ENCODE results near the gene NRDC.
"Not testable (repeated sequence)": the region's sequence is repeated elsewhere in the genome, so short reads cannot be mapped to it uniquely, and the experiment has no call there.

The NRDC gene

GRCh38 chr1:51850420-51851223 is 27.9 kb downstream of the NRDC start:
- Histone ChIP-seq H3K27me3 (ENCODE audit: low read depth) (no peaks in the 10 kb centered on the region), H3K36me3 (replicated peaks) (no peaks in the 10 kb centered on the region), H3K9me3 (no peaks in the 10 kb centered on the region), H3K4me1 (no peaks in the 10 kb centered on the region), H3K4me3 (no peak overlapping the region)
- DNase-seq (ENCODE audit: low spot score in 2 of 2): no peak
- in situ Hi-C loops (cut with MboI; ENCODE audit: low sequenced_read_pairs): no loop called here

GRCh38 chr1:51847294-51847920 is 31.1 kb downstream of the NRDC start:
- H3K36me3 ChIP-seq (replicated peaks): no peaks in the 10 kb centered on the region
- in situ Hi-C loops (cut with MboI; ENCODE audit: low sequenced_read_pairs): no loop called here
- DNase-seq (ENCODE audit: low spot score in 2 of 2): no peak
- H3K27me3 ChIP-seq (ENCODE audit: low read depth): no peaks in the 10 kb centered on the region
- no peak overlapping the region for H3K4me3 ChIP-seq
- H3K9me3 ChIP-seq: no peaks in the 10 kb centered on the region
- no peaks in the 10 kb centered on the region for H3K4me1 ChIP-seq

- no peak for DNase-seq (ENCODE audit: low spot score in 2 of 2)
- Histone ChIP-seq H3K4me1 (no peaks in the 10 kb centered on the region), H3K36me3 (replicated peaks) (peaks cover 12% of the 10 kb centered on the region), H3K4me3 (no peak overlapping the region), H3K27me3 (ENCODE audit: low read depth) (no peaks in the 10 kb centered on the region), H3K9me3 (no peaks in the 10 kb centered on the region)
- in situ Hi-C loops (cut with MboI; ENCODE audit: low sequenced_read_pairs): no loop called here
Observed at GRCh38 chr1:51843948-51844347, 34.6 kb downstream of the NRDC start.

- peaks cover 23% of the 10 kb centered on the region for H3K36me3 ChIP-seq (replicated peaks)
- no peaks in the 10 kb centered on the region for H3K27me3 ChIP-seq (ENCODE audit: low read depth)
- no peak overlapping the region for H3K4me3 ChIP-seq
- in situ Hi-C loops (cut with MboI; ENCODE audit: low sequenced_read_pairs): no loop called here
- no peak for DNase-seq (ENCODE audit: low spot score in 2 of 2)
- no peaks in the 10 kb centered on the region for H3K9me3 ChIP-seq
- H3K4me1 ChIP-seq: no peaks in the 10 kb centered on the region
Observed at GRCh38 chr1:51842261-51842660, 36.3 kb downstream of the NRDC start.

- Histone ChIP-seq H3K27me3 (ENCODE audit: low read depth) (no peaks in the 10 kb centered on the region), H3K4me3 (no peak overlapping the region), H3K36me3 (replicated peaks) (peaks cover 28% of the 10 kb centered on the region), H3K4me1 (no peaks in the 10 kb centered on the region), H3K9me3 (no peaks in the 10 kb centered on the region)
- in situ Hi-C loops (cut with MboI; ENCODE audit: low sequenced_read_pairs): no loop called here
- no peak for DNase-seq (ENCODE audit: low spot score in 2 of 2)
Observed at GRCh38 chr1:51840743-51841461, 37.6 kb downstream of the NRDC start.

- H3K9me3 ChIP-seq: no peaks in the 10 kb centered on the region
- H3K4me1 ChIP-seq: no peaks in the 10 kb centered on the region
- no peak for DNase-seq (ENCODE audit: low spot score in 2 of 2)
- no peaks in the 10 kb centered on the region for H3K27me3 ChIP-seq (ENCODE audit: low read depth)
- peaks cover 28% of the 10 kb centered on the region for H3K36me3 ChIP-seq (replicated peaks)
- in situ Hi-C loops (cut with MboI; ENCODE audit: low sequenced_read_pairs): no loop called here
- no peak overlapping the region for H3K4me3 ChIP-seq
Observed at GRCh38 chr1:51840182-51840581, 38.3 kb downstream of the NRDC start.

- Histone ChIP-seq H3K36me3 (replicated peaks) (peaks cover 28% of the 10 kb centered on the region), H3K27me3 (ENCODE audit: low read depth) (no peaks in the 10 kb centered on the region), H3K4me3 (no peak overlapping the region), H3K4me1 (no peaks in the 10 kb centered on the region), H3K9me3 (no peaks in the 10 kb centered on the region)
- in situ Hi-C loops (cut with MboI; ENCODE audit: low sequenced_read_pairs): no loop called here
- DNase-seq (ENCODE audit: low spot score in 2 of 2): no peak
Observed at GRCh38 chr1:51839094-51839493, 39.4 kb downstream of the NRDC start.

- Histone ChIP-seq H3K27me3 (ENCODE audit: low read depth) (no peaks in the 10 kb centered on the region), H3K9me3 (no peaks in the 10 kb centered on the region), H3K4me3 (no peak overlapping the region), H3K36me3 (replicated peaks) (peaks cover 35% of the 10 kb centered on the region), H3K4me1 (no peaks in the 10 kb centered on the region)
- in situ Hi-C loops (cut with MboI; ENCODE audit: low sequenced_read_pairs): no loop called here
- no peak for DNase-seq (ENCODE audit: low spot score in 2 of 2)
Observed at GRCh38 chr1:51837243-51837642, 41.3 kb downstream of the NRDC start.

GRCh38 chr1:51833700-51834099 is 44.8 kb downstream of the NRDC start:
- no peaks in the 10 kb centered on the region for H3K9me3 ChIP-seq
- DNase-seq (ENCODE audit: low spot score in 2 of 2): no peak
- no peaks in the 10 kb centered on the region for H3K27me3 ChIP-seq (ENCODE audit: low read depth)
- no peaks in the 10 kb centered on the region for H3K4me1 ChIP-seq
- no peak overlapping the region for H3K4me3 ChIP-seq
- in situ Hi-C loops (cut with MboI; ENCODE audit: low sequenced_read_pairs): no loop called here
- peaks cover 23% of the 10 kb centered on the region for H3K36me3 ChIP-seq (replicated peaks)

- H3K36me3 ChIP-seq (replicated peaks): peaks cover 20% of the 10 kb centered on the region
- H3K4me1 ChIP-seq: no peaks in the 10 kb centered on the region
- no peak for DNase-seq (ENCODE audit: low spot score in 2 of 2)
- no peaks in the 10 kb centered on the region for H3K9me3 ChIP-seq
- in situ Hi-C loops (cut with MboI; ENCODE audit: low sequenced_read_pairs): no loop called here
- no peaks in the 10 kb centered on the region for H3K27me3 ChIP-seq (ENCODE audit: low read depth)
- no peak overlapping the region for H3K4me3 ChIP-seq
Observed at GRCh38 chr1:51829058-51829457, 49.5 kb downstream of the NRDC start.

- H3K27me3 ChIP-seq (ENCODE audit: low read depth): no peaks in the 10 kb centered on the region
- no peaks in the 10 kb centered on the region for H3K9me3 ChIP-seq
- H3K4me1 ChIP-seq: no peaks in the 10 kb centered on the region
- peaks cover 24% of the 10 kb centered on the region for H3K36me3 ChIP-seq (replicated peaks)
- no peak overlapping the region for H3K4me3 ChIP-seq
- in situ Hi-C loops (cut with MboI; ENCODE audit: low sequenced_read_pairs): no loop called here
- DNase-seq (ENCODE audit: low spot score in 2 of 2): no peak
Observed at GRCh38 chr1:51819810-51820209, 58.7 kb downstream of the NRDC start.

GRCh38 chr1:51819021-51819420 is 59.5 kb downstream of the NRDC start:
- peaks cover 21% of the 10 kb centered on the region for H3K36me3 ChIP-seq (replicated peaks)
- in situ Hi-C loops (cut with MboI; ENCODE audit: low sequenced_read_pairs); DNase-seq (ENCODE audit: low spot score in 2 of 2); H3K4me1 ChIP-seq; H3K4me3 ChIP-seq; H3K27me3 ChIP-seq (ENCODE audit: low read depth); H3K9me3 ChIP-seq: not testable (repeated sequence)

- H3K9me3 ChIP-seq: no peaks in the 10 kb centered on the region
- H3K4me1 ChIP-seq: no peaks in the 10 kb centered on the region
- in situ Hi-C loops (cut with MboI; ENCODE audit: low sequenced_read_pairs): no loop called here
- H3K4me3 ChIP-seq: no peak overlapping the region
- no peaks in the 10 kb centered on the region for H3K27me3 ChIP-seq (ENCODE audit: low read depth)
- H3K36me3 ChIP-seq (replicated peaks): peaks cover 21% of the 10 kb centered on the region
- no peak for DNase-seq (ENCODE audit: low spot score in 2 of 2)
Observed at GRCh38 chr1:51818487-51818886, 60.0 kb downstream of the NRDC start.

- Histone ChIP-seq H3K4me3 (no peak overlapping the region), H3K4me1 (no peaks in the 10 kb centered on the region), H3K27me3 (ENCODE audit: low read depth) (no peaks in the 10 kb centered on the region), H3K36me3 (replicated peaks) (peaks cover 13% of the 10 kb centered on the region), H3K9me3 (no peaks in the 10 kb centered on the region)
- in situ Hi-C loops (cut with MboI; ENCODE audit: low sequenced_read_pairs): no loop called here
- DNase-seq (ENCODE audit: low spot score in 2 of 2): no peak
Observed at GRCh38 chr1:51814513-51814912, 64.0 kb downstream of the NRDC start.
